GM23338 (cell line): ENCODE data around the gene NRXN2. TPM values are rescaled to one million over a fixed set of nuclear protein-coding genes. Genes with fewer than 3 reads are reported as not detected.

Experiments used
- ATAC-seq: fragments of 200-7000 bp; cut with Tn5 transposase; 3 replicates; pipeline ENCODE4 v1.9.1; 2020
- DNase-seq: peaks from one replicate; pipeline ENCODE4 v3.0.0-alpha.2; 2015; ENCODE audit warnings: low spot score
- H2AFZ ChIP-seq: fragments of 200-600 bp; sonication (generic); 2 replicates; pipeline ENCODE4 v1.8.0; 2016; ENCODE audit warnings: antibody characterized with exemption, mild to moderate bottlenecking, moderate library complexity
- H3F3A ChIP-seq: fragments of 200-600 bp; sonication (generic); replicated peaks from 2 replicates; pipeline ENCODE4 v1.8.0; 2017; ENCODE audit warnings: antibody characterized with exemption, mixed run types, low read depth
- H3K27ac ChIP-seq: fragments of 200-600 bp; sonication (generic); 2 replicates; pipeline ENCODE4 v1.6.1; 2016; ENCODE audit warnings: low read depth
- H3K27me3 ChIP-seq: fragments of 200-600 bp; sonication (generic); 2 replicates; pipeline ENCODE4 v1.8.0; 2016; ENCODE audit warnings: mild to moderate bottlenecking, mixed run types, moderate library complexity; ENCODE audit not compliant: insufficient read depth
- H3K36me3 ChIP-seq: fragments of 200-600 bp; sonication (generic); 2 replicates; pipeline ENCODE4 v1.8.0; 2016; ENCODE audit warnings: mild to moderate bottlenecking; ENCODE audit not compliant: insufficient read depth
- H3K4me1 ChIP-seq: fragments of 200-600 bp; sonication (generic); 2 replicates; pipeline ENCODE4 v1.8.0; 2016; ENCODE audit warnings: mild to moderate bottlenecking, moderate library complexity; ENCODE audit not compliant: insufficient read depth
- H3K4me2 ChIP-seq: fragments of 200-600 bp; sonication (generic); 2 replicates; pipeline ENCODE4 v1.7.1; 2017; ENCODE audit warnings: mixed run types
- H3K4me3 ChIP-seq: fragments of 200-600 bp; sonication (generic); 2 replicates; pipeline ENCODE4 v1.6.1; 2016; ENCODE audit warnings: mixed run types
- H3K79me2 ChIP-seq: fragments of 200-600 bp; sonication (generic); replicated peaks from 2 replicates; pipeline ENCODE4 v1.8.0; 2017; ENCODE audit warnings: mild to moderate bottlenecking; ENCODE audit not compliant: insufficient read depth
- H3K9me2 ChIP-seq: fragments of 200-600 bp; sonication (generic); 2 replicates; pipeline ENCODE4 v1.8.0; 2017; ENCODE audit not compliant: insufficient read depth
- H4K20me1 ChIP-seq: fragments of 200-600 bp; sonication (generic); replicated peaks from 2 replicates; pipeline ENCODE4 v1.8.0; 2017; ENCODE audit warnings: mild to moderate bottlenecking; ENCODE audit not compliant: insufficient read depth
- H3K27ac Mint-ChIP-seq: 2 replicates; pipeline ENCODE4 v1.8.0; 2020; ENCODE audit warnings: inconsistent platforms, mild to moderate bottlenecking, moderate library complexity, mixed read lengths
- H3K27me3 Mint-ChIP-seq: 3 replicates; pipeline ENCODE4 v1.8.0; 2022; ENCODE audit warnings: low read depth, mild to moderate bottlenecking, moderate library complexity, mixed read lengths, inconsistent platforms; ENCODE audit not compliant: insufficient read depth, poor library complexity
- H3K36me3 Mint-ChIP-seq: 3 replicates; pipeline ENCODE4 v1.8.0; 2021; ENCODE audit warnings: low read depth, mild to moderate bottlenecking, inconsistent platforms, moderate library complexity, mixed read lengths
- H3K4me1 Mint-ChIP-seq: 3 replicates; pipeline ENCODE4 v1.8.0; 2020; ENCODE audit warnings: mild to moderate bottlenecking, inconsistent platforms, mixed read lengths
- H3K4me3 Mint-ChIP-seq: 3 replicates; pipeline ENCODE4 v1.8.0; 2021; ENCODE audit warnings: moderate library complexity, mild to moderate bottlenecking, inconsistent platforms, mixed read lengths
- H3K9me3 Mint-ChIP-seq: 3 replicates; pipeline ENCODE4 v1.8.0; 2020; ENCODE audit warnings: moderate library complexity, mild to moderate bottlenecking, inconsistent platforms, mixed read lengths
- CREB1 ChIP-seq: fragments of 250-450 bp; sonication (Bioruptor Pico); IDR thresholded peaks from 2 replicates; pipeline ENCODE4 v1.5.0; 2020; ENCODE audit warnings: low read depth, mild to moderate bottlenecking, moderate library complexity
- CTCF ChIP-seq, 2 experiments: fragments of 200-600 bp in 1 of 2; sonication (generic) in 1 of 2; conservative IDR thresholded peaks; 2 replicates each; pipeline versions ENCODE4 v1.5.1 to v1.6.1; 2016 to 2017; ENCODE audit warnings: antibody characterized with exemption in 2 of 2, low read depth in 2 of 2, mild to moderate bottlenecking in 2 of 2, moderate library complexity in 1 of 2
- ETS1 ChIP-seq: IDR thresholded peaks from 2 replicates; pipeline ENCODE4 v1.6.1; 2016; ENCODE audit warnings: antibody characterized with exemption
- EZH2 ChIP-seq: fragments of 200-600 bp; sonication (generic); IDR thresholded peaks from one replicate; pipeline ENCODE4 v1.8.0; 2017; ENCODE audit warnings: antibody characterized with exemption, mild to moderate bottlenecking, low read depth; ENCODE audit not compliant: unreplicated experiment
- EZH2phosphoT487 ChIP-seq: fragments of 200-600 bp; sonication (generic); IDR thresholded peaks from one replicate; pipeline ENCODE4 v1.8.1; 2018; ENCODE audit warnings: antibody characterized with exemption; ENCODE audit not compliant: unreplicated experiment
- JUNB ChIP-seq: IDR thresholded peaks from one replicate; pipeline ENCODE4 v1.6.1; 2016; ENCODE audit warnings: antibody characterized with exemption; ENCODE audit not compliant: unreplicated experiment
- NANOG ChIP-seq: IDR thresholded peaks from 2 replicates; pipeline ENCODE4 v1.6.1; 2016; ENCODE audit warnings: antibody characterized with exemption, borderline replicate concordance
- POLR2AphosphoS5 ChIP-seq: IDR thresholded peaks from 2 replicates; pipeline ENCODE4 v1.6.1; 2016; ENCODE audit warnings: antibody characterized with exemption, low read depth
- REST ChIP-seq: IDR thresholded peaks from one replicate; pipeline ENCODE4 v1.6.1; 2018; ENCODE audit warnings: antibody characterized with exemption; ENCODE audit not compliant: unreplicated experiment
- STAT1 ChIP-seq: IDR thresholded peaks from one replicate; pipeline ENCODE4 v1.6.1; 2016; ENCODE audit warnings: antibody characterized with exemption; ENCODE audit not compliant: unreplicated experiment
- ZNF114 ChIP-seq: fragments of 250-450 bp; sonication (Bioruptor Pico); IDR thresholded peaks from 2 replicates; pipeline ENCODE4 v1.5.0; 2020; ENCODE audit warnings: mild to moderate bottlenecking, moderate library complexity
- ZNF331 ChIP-seq: fragments of 250-450 bp; sonication (Bioruptor Pico); IDR thresholded peaks from 2 replicates; pipeline ENCODE4 v1.5.0; 2020; ENCODE audit warnings: low read depth, mild to moderate bottlenecking, moderate library complexity
- ZNF462 ChIP-seq: fragments of 250-450 bp; sonication (Bioruptor Pico); IDR thresholded peaks from 2 replicates; pipeline ENCODE4 v1.5.0; 2020; ENCODE audit warnings: mild to moderate bottlenecking, moderate library complexity
- polyA plus RNA-seq: library from polyadenylated mRNA; unstranded; fragments of >200 nt; fragmentation: Nextera tagmentation; extraction: Ambion mirVana; gene quantifications from 2 replicates; pipeline ENCODE4 v1.2.1, GENCODE V29; 2016
- total RNA-seq: library from RNA; depleted of rRNA; stranded (reverse); fragments of >200 nt; shearing (Covaris generic); gene quantifications from 2 replicates; pipeline ENCODE4 v1.2.3, GENCODE V29; 2014

Gene NRXN2
- total and polyA plus RNA-seq, 2 experiments from 2014 or later = 3.4 to 17.0 TPM

GRCh38 chr11:64661614-64662013, 61.4 kb downstream of the NRXN2 start:
- no peak overlapping the region for H3K4me2 ChIP-seq
- H3F3A ChIP-seq = no peaks in the 10 kb centered on the region
- no peak for DNase-seq
- no peaks in the 10 kb centered on the region for H3K9me3 Mint-ChIP-seq
- ATAC-seq = no peak
- H4K20me1 ChIP-seq = no peaks in the 10 kb centered on the region
- no peaks in the 10 kb centered on the region for H3K4me1 ChIP-seq
- H3K27ac Mint-ChIP-seq = no peak overlapping the region
- H3K36me3 ChIP-seq = no peaks in the 10 kb centered on the region
- H3K4me3 ChIP-seq = no peak overlapping the region
- no peaks in the 10 kb centered on the region for H3K79me2 ChIP-seq
- H3K27me3 Mint-ChIP-seq = peaks cover 5% of the 10 kb centered on the region
- peaks cover 6% of the 10 kb centered on the region for H3K4me1 Mint-ChIP-seq
- no peaks in the 10 kb centered on the region for H3K9me2 ChIP-seq
- H2AFZ ChIP-seq = no peak overlapping the region
- H3K27me3 ChIP-seq = no peaks in the 10 kb centered on the region
- H3K27ac ChIP-seq = no peak overlapping the region
- TF ChIP-seq ZNF331 (CRISPR knock-in tag) (no peak), ZNF462 (CRISPR knock-in tag) (no peak), CREB1 (CRISPR knock-in tag) (no peak), EZH2phosphoT487 (no peak), REST (no peak), POLR2AphosphoS5 (no peak), JUNB (no peak), CTCF (conservative IDR thresholded peaks at IDR 0.05; ENCODE audit: low read depth in 2 of 2) (no peak), STAT1 (no peak), EZH2 (no peak), ZNF114 (CRISPR knock-in tag) (no peak), ETS1 (no peak), NANOG (no peak)
- H3K36me3 Mint-ChIP-seq = no peaks in the 10 kb centered on the region
- no peak overlapping the region for H3K4me3 Mint-ChIP-seq
